ENCODE data around the gene VSTM2L.

The VSTM2L gene

GRCh38 chr20:37971561-37972127 lies 68.7 kb downstream of the VSTM2L start:
- DNase-seq, result no peak

- no peak for DNase-seq
Observed at GRCh38 chr20:37972256-37973058, 69.5 kb downstream of the VSTM2L start.

- DNase-seq, result no peak
Observed at GRCh38 chr20:37973059-37973910, 70.4 kb downstream of the VSTM2L start.

- no peak for DNase-seq
Observed at GRCh38 chr20:37976887-37977286, 74.0 kb downstream of the VSTM2L start.

GRCh38 chr20:37977338-37977737 lies 74.4 kb downstream of the VSTM2L start:
- DNase-seq, result no peak

- DNase-seq, result no peak
Observed at GRCh38 chr20:37977786-37978185, 74.9 kb downstream of the VSTM2L start.

- no peak for DNase-seq
Observed at GRCh38 chr20:37979021-37979985, 76.4 kb downstream of the VSTM2L start.

GRCh38 chr20:37980383-37980782 lies 77.5 kb downstream of the VSTM2L start:
- DNase-seq, result no peak

GRCh38 chr20:37980876-37981275 lies 77.9 kb downstream of the VSTM2L start:
- no peak for DNase-seq

- no peak for DNase-seq
Observed at GRCh38 chr20:37981568-37981967, 78.6 kb downstream of the VSTM2L start.

- no peak for DNase-seq
Observed at GRCh38 chr20:37983286-37983685, 80.4 kb downstream of the VSTM2L start.

- no peak for DNase-seq
Observed at GRCh38 chr20:37984018-37984785, 81.3 kb downstream of the VSTM2L start.

GRCh38 chr20:37986044-37986858 lies 83.3 kb downstream of the VSTM2L start:
- no peak for DNase-seq

GRCh38 chr20:37986873-37987601 lies 84.1 kb downstream of the VSTM2L start:
- DNase-seq, result no peak

- DNase-seq, result no peak
Observed at GRCh38 chr20:37987602-37988290, 84.8 kb downstream of the VSTM2L start.

GRCh38 chr20:37988306-37988954 lies 85.5 kb downstream of the VSTM2L start:
- DNase-seq, result no peak

- no peak for DNase-seq
Observed at GRCh38 chr20:37989601-37990295, 86.8 kb downstream of the VSTM2L start.

- DNase-seq, result no peak
Observed at GRCh38 chr20:37990571-37991151, 87.7 kb downstream of the VSTM2L start.

Measured in NCI-H1930 (cell line).